HG02938 (cell line): Measurements from ENCODE around the gene ARHGAP10.

Experiments
- ATAC-seq: cut with Tn5 transposase; IDR thresholded peaks from one replicate; pipeline ENCODE4 v1.9.1; 2021; ENCODE audit warnings: mild to moderate bottlenecking, moderate library complexity; ENCODE audit not compliant: unreplicated experiment

The ARHGAP10 gene

DNA sequence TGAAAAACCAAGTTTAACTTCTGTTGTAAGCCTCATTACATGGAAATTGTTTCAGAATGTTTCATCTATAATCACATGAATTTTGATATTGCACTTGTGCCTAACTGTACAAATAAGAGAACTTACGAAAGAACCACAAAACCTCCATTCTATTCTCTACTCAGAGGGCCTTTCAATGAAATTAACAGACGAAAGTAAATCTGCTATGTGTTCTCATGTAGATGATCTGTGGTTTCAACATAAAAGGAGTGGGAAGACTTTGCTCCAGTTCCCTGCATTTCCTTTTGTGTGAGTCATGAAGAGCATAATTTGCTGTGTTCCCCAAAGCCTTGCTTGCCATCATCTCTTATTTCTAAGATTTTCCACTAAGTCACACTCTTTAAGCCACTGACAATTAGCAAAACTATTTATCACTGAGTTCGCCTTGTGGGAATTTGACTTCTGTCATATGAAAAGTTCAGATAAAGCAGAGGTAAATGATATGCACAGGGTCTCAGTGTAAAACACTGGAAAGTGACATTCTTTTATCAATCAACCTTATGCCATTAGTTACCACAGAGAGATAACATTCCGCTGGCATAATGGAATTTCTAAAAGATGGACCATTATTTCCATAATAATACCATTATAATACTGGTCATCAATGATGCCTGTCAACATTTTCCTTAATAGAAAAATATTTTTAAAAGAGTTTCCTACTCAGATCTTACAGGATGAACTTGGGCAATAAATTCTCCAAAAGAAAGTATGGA, 380.5 kb downstream of the ARHGAP10 start:
- no peak for ATAC-seq

DNA sequence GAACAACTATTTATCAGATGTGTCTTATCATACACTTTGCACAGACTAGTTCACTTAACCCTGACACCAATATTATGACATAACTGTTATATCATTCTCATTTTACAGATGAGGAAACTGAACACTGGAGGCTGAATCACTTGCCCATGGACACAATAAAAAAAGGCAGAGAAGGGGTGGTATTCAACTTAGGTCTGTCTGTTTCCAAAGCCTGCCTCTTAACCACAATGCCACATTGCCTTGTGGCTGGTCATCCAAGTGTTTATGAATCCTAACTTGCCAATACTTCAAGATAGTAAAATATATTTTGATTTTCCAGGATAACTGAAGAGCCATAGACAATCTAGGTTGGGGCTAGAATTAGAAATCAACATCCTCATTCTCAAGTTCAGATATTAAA, 382.5 kb downstream of the ARHGAP10 start:
- no peak for ATAC-seq

DNA sequence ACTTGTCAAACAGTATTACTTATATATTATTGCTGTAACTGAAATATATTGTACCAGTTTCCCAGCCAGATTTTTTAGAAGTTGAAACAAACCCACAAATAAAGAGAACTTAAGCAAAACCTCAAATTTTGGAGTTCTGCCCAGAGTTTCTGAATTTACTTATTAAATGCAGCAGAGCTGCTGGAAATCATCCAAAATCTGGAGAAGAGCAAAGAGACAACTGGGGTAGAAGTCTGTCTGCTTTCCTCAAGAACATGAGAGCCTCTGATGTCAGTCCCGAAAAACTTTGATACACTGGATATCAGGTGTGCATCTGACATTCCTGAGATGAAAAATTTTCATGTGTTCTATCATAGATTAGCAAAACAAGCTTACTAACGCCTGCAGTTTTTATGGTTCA, 384.4 kb downstream of the ARHGAP10 start:
- no peak for ATAC-seq

DNA sequence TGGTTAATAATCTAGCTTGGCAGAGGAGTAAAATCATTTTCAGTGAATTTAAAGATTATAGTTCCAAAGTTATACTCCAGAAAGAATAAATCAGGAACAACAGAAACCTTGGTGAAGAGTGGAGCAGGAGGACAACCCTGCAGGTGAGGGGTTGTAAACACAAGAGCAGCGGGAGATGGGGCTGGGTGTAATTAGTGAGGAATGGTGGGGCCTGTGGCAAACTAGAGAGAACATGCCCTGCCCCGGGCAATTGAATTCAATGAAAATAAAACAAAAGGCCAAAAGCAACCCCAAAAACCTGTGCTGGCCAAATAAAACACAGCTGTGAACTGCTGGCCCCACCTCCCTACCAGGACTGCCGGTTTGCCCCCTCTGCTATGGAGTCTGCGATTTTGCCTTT, 385.1 kb downstream of the ARHGAP10 start:
- no peak for ATAC-seq

DNA sequence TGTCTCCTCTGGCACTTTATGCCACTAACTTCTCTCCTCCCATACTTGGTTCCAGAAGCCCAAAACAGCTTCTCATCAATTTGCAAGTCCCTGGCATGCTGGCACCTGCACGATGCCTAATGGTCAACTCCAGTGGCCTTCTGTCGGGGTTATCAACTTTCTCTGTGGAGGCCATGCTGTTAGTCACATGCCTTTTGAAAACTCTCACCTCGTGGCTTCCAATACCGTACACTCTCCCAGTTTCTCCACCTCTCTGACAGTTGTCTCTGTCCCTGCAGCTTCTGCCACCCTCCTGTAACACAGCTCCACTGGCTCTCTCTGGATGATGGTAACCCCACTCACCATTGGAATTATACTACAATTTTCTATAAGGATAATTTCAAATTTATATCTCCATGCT, 386.3 kb downstream of the ARHGAP10 start:
- ATAC-seq = no peak

DNA sequence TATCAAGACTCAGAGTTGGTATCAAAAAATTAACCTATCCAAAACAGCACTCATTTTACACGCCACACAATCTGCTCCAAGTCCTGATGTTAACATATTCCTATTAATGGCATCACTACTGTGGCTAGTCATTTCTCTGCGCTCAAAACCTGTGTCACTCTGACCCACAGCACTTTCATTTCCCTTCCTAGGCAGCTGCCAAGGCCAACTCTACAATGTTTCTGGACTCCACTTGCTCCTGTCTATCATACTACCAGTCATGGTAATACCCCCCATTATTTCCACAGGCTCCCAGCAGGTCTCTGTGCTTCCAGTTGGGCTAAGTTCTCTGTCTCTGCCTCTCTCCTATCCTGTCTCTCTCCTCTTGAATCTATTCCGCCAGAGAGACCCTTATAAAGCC, 386.7 kb downstream of the ARHGAP10 start:
- no peak for ATAC-seq

DNA sequence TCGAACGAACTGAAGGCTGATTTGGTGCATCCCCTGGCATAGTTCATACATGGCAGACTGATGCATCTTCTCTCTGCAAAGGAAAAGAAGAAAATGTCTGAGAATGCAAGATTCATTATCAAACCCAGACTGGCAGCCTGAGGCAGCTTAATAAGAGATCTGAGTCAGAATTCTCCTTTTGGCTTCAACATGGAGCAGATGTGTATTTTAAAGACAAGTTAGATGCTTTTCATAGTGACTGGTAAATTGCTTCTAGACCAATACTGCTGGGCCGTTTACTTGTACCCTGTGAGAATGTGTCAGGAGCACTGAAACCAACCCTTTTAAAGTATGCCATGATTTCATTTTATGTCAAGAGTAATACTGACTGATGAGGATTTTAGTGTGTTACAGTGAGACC, 388.3 kb downstream of the ARHGAP10 start:
- ATAC-seq = no peak
